BLaER1 (cell line): Measurements from ENCODE around the gene FN1.

Experiments
- H3K27ac ChIP-seq: shearing (Covaris generic); formaldehyde crosslinking; 2 replicates; pipeline ENCODE4 v1.8.1; 2022
- H3K27me3 ChIP-seq: shearing (Covaris generic); formaldehyde crosslinking; 2 replicates; pipeline ENCODE4 v1.8.1; 2022
- H3K36me3 ChIP-seq: shearing (Covaris generic); formaldehyde crosslinking; 2 replicates; pipeline ENCODE4 v1.8.1; 2022
- H3K4me1 ChIP-seq: shearing (Covaris generic); formaldehyde crosslinking; 2 replicates; pipeline ENCODE4 v1.8.1; 2022
- H3K4me2 ChIP-seq: shearing (Covaris generic); formaldehyde crosslinking; 2 replicates; pipeline ENCODE4 v1.8.1; 2022
- H3K4me3 ChIP-seq: shearing (Covaris generic); formaldehyde crosslinking; 2 replicates; pipeline ENCODE4 v1.8.1; 2022
- H3K9ac ChIP-seq: shearing (Covaris generic); formaldehyde crosslinking; 2 replicates; pipeline ENCODE4 v1.8.1; 2022
- H3K9me3 ChIP-seq: shearing (Covaris generic); formaldehyde crosslinking; 2 replicates; pipeline ENCODE4 v1.8.1; 2022
- H4K20me1 ChIP-seq: shearing (Covaris generic); formaldehyde crosslinking; 2 replicates; pipeline ENCODE4 v1.8.1; 2022
- Cebpa-rat ChIP-seq: shearing (Covaris generic); IDR thresholded peaks from 2 replicates; pipeline ENCODE4 v1.8.1; 2022

Gene FN1

GRCh38 chr2:215399067-215399716 is 36.7 kb downstream of the FN1 start:
- H3K4me3 ChIP-seq, result no peak overlapping the region
- H3K27ac ChIP-seq, result no peak overlapping the region
- TF ChIP-seq Cebpa-rat, result no peak
- no peak overlapping the region for H3K9ac ChIP-seq
- no peaks in the 10 kb centered on the region for H3K27me3 ChIP-seq
- peaks cover 8% of the 10 kb centered on the region for H3K4me1 ChIP-seq
- H3K36me3 ChIP-seq, result no peaks in the 10 kb centered on the region
- H4K20me1 ChIP-seq, result no peaks in the 10 kb centered on the region
- no peaks in the 10 kb centered on the region for H3K9me3 ChIP-seq
- H3K4me2 ChIP-seq, result no peak overlapping the region

DNA sequence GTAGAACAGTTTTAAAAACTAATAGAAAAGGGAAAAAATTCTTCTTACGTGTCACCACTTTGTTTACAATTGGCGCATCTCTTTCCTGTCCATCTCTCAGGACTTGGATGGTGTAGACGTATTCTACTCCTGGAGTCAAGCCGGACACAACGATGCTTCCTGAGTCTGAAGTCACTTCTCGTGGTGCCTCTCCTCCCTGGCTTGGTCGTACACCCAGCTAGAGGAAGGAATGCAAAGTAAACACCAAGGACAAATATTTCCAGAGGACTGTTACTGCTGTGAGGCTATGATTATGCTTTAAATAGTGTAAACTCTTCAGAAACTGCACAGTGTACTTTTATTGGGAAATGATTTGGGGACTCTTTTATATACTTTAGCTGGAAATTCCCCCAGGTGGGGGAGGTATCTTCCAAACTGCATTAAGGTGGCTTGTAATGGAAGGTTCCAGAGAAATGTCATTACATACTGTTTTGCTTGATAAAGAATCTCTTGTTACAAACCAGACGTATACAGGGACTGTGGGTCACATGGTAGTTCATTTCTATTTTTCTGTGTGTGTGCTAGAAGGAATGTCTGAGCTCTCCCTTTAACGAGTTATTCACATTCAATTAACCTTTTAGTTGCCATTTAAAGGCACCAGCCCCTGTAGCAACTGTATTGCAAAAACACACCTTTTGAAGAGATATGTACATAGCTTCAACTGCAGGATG is 38.1 kb downstream of the FN1 start:
- no peak overlapping the region for H3K27ac ChIP-seq
- no peak overlapping the region for H3K9ac ChIP-seq
- peaks cover 8% of the 10 kb centered on the region for H3K4me1 ChIP-seq
- H3K4me3 ChIP-seq, result no peak overlapping the region
- no peak for TF ChIP-seq Cebpa-rat
- no peak overlapping the region for H3K4me2 ChIP-seq
- H4K20me1 ChIP-seq, result no peaks in the 10 kb centered on the region
- H3K9me3 ChIP-seq, result no peaks in the 10 kb centered on the region
- H3K36me3 ChIP-seq, result no peaks in the 10 kb centered on the region
- no peaks in the 10 kb centered on the region for H3K27me3 ChIP-seq

DNA sequence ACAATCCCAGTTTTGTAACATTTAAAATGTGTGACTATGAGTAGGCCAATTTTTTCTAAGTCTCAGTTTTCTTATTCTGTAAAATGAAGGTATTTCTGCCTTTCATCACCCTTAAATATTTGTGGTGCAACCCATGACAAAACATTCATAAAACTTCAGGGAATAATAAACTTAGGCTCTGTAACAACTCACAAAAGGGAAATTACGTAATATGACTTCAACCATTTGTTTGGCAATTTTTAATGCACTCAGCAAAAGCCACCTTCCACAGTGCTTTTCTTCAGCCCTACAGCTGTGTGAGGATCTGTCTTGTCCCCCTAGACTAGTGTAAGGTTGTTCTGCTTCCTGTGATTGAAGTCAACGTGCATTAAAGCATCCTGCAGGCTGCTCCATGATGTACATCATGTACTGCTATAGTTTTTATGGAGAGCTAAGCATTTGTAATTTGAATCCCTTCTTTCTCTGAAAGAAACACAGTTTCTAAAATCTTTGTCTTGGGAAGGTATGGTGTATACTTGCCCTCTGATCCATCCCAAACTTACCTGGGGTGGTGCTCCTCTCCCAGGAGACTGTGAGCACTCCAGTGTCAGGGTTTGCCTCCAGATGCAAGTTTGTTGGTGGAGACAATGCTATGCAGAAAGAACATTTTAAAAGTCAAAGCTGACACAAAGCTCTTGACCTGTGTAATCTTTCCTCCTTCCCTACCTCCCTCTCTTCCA is 39.1 kb downstream of the FN1 start:
- no peak for TF ChIP-seq Cebpa-rat
- Histone ChIP-seq H3K4me3 (no peak overlapping the region), H3K4me1 (peaks cover 2% of the 10 kb centered on the region), H3K4me2 (no peak overlapping the region), H3K36me3 (no peaks in the 10 kb centered on the region), H3K9ac (no peak overlapping the region), H4K20me1 (no peaks in the 10 kb centered on the region), H3K27me3 (no peaks in the 10 kb centered on the region), H3K9me3 (no peaks in the 10 kb centered on the region), H3K27ac (no peak overlapping the region)

GRCh38 chr2:215395687-215396460 is 40.0 kb downstream of the FN1 start:
- TF ChIP-seq Cebpa-rat, result no peak
- H3K9me3 ChIP-seq, result no peaks in the 10 kb centered on the region
- H3K4me1 ChIP-seq, result no peaks in the 10 kb centered on the region
- no peak overlapping the region for H3K4me3 ChIP-seq
- H3K4me2 ChIP-seq, result no peak overlapping the region
- no peak overlapping the region for H3K27ac ChIP-seq
- H3K36me3 ChIP-seq, result no peaks in the 10 kb centered on the region
- no peak overlapping the region for H3K9ac ChIP-seq
- no peaks in the 10 kb centered on the region for H3K27me3 ChIP-seq
- no peaks in the 10 kb centered on the region for H4K20me1 ChIP-seq

- H4K20me1 ChIP-seq, result no peaks in the 10 kb centered on the region
- H3K4me3 ChIP-seq, result no peak overlapping the region
- H3K9ac ChIP-seq, result no peak overlapping the region
- no peak overlapping the region for H3K27ac ChIP-seq
- no peaks in the 10 kb centered on the region for H3K9me3 ChIP-seq
- no peak overlapping the region for H3K4me2 ChIP-seq
- no peaks in the 10 kb centered on the region for H3K27me3 ChIP-seq
- no peaks in the 10 kb centered on the region for H3K4me1 ChIP-seq
- H3K36me3 ChIP-seq, result no peaks in the 10 kb centered on the region
- no peak for TF ChIP-seq Cebpa-rat
Observed at GRCh38 chr2:215394102-215394805, 41.6 kb downstream of the FN1 start.

GRCh38 chr2:215392687-215393270 is 43.1 kb downstream of the FN1 start:
- Histone ChIP-seq H3K27ac (no peak overlapping the region), H4K20me1 (no peaks in the 10 kb centered on the region), H3K36me3 (no peaks in the 10 kb centered on the region), H3K4me2 (no peak overlapping the region), H3K9ac (no peak overlapping the region), H3K27me3 (no peaks in the 10 kb centered on the region), H3K9me3 (no peaks in the 10 kb centered on the region), H3K4me3 (no peak overlapping the region), H3K4me1 (no peaks in the 10 kb centered on the region)
- no peak for TF ChIP-seq Cebpa-rat

DNA sequence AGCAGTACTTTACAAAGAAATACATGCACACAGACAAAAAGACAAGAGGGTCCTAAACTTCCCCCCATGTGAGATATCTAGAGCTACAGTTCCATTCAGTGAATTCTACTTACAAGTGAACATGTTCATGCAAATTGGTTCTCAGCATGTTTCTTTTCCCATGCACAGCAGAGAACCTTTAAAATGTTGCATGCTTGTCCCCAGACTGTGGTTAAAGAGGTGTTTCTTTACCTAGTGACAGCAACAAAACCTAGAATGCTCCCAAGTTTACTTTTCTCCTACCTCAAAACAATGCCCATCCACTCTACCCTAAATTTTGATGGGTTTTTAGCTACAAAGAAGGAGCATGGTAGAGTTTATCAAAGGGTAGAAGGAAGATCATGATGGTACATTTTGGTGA is 43.7 kb downstream of the FN1 start:
- Histone ChIP-seq H4K20me1 (no peaks in the 10 kb centered on the region), H3K27ac (no peak overlapping the region), H3K4me1 (no peaks in the 10 kb centered on the region), H3K4me2 (no peak overlapping the region), H3K4me3 (no peak overlapping the region), H3K9ac (no peak overlapping the region), H3K36me3 (no peaks in the 10 kb centered on the region), H3K27me3 (no peaks in the 10 kb centered on the region), H3K9me3 (no peaks in the 10 kb centered on the region)
- no peak for TF ChIP-seq Cebpa-rat

DNA sequence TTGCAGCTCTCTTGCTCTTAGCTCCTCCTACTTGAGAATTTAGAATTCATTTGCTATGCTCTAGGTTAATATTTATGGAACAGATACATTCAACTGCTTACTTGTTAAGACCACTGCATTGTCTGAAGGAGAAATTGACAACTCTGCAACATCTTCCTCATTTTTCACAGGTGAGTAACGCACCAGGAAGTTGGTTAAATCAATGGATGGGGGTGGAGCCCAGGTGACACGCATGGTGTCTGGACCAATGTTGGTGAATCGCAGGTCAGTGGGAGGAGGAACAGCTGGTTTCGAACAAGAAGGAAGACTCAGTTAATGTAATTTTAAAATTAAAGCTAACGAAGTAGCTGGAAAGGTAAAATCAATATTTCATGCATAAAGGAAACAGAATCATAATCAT is 44.3 kb downstream of the FN1 start:
- H3K36me3 ChIP-seq, result no peaks in the 10 kb centered on the region
- no peaks in the 10 kb centered on the region for H3K4me1 ChIP-seq
- no peaks in the 10 kb centered on the region for H4K20me1 ChIP-seq
- no peak overlapping the region for H3K9ac ChIP-seq
- H3K27me3 ChIP-seq, result no peaks in the 10 kb centered on the region
- no peak overlapping the region for H3K4me2 ChIP-seq
- H3K27ac ChIP-seq, result no peak overlapping the region
- no peak overlapping the region for H3K4me3 ChIP-seq
- no peak for TF ChIP-seq Cebpa-rat
- H3K9me3 ChIP-seq, result no peaks in the 10 kb centered on the region

DNA sequence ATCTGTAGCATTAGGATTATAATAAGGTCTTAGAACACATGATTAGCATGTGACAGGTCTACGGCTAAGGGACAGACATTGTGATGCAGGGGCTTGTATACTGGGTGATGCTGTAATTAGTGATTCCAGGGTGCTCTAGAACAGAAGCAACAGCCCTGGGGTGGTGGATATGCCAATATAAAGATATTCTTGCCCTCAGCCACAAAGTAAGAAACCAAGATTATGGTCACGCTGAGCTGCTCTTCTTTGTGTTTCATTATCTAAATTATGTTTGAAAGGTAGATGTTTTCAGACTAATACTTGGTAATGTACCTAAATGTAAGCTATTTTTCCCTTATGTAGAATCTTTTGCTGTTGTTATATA is 45.3 kb downstream of the FN1 start:
- Histone ChIP-seq H3K4me1 (no peaks in the 10 kb centered on the region), H3K36me3 (no peaks in the 10 kb centered on the region), H4K20me1 (no peaks in the 10 kb centered on the region), H3K9me3 (no peaks in the 10 kb centered on the region), H3K27ac (no peak overlapping the region), H3K4me2 (no peak overlapping the region), H3K9ac (no peak overlapping the region), H3K4me3 (no peak overlapping the region), H3K27me3 (no peaks in the 10 kb centered on the region)
- TF ChIP-seq Cebpa-rat, result no peak
